ENCODE results near the gene CEP104. TPM values are rescaled to one million over a fixed set of nuclear protein-coding genes. Genes with fewer than 3 reads are reported as not detected.

CEP104 gene
- total and polyA plus RNA-seq, 11 donors, result 5.5 to 46.1 (median 33.0) TPM

DNA sequence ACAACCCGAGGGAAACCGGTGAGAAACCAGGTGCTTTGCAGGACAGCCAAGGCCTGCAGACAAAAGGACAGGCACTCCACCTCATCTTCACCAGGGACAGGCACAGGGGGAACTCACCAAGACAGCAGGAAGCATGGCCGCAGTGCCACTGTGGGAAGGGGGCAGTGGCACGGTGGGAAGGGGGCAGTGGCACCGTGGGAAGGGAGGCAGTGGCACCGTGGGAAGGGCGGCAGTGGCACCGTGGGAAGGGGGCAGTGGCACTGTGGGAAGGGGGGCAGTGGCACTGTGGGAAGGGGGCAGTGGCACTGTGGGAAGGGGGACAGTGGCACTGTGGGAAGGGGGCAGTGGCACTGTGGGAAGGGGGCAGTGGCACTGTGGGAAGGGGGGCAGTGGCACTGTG, 32.4 kb downstream of the CEP104 start:
- H3K4me3 ChIP-seq, result no peak overlapping the region
- ATAC-seq, result no peak
- intact Hi-C loops (cut with DNase I), result no loop called here
- H3K27ac ChIP-seq, result no peak overlapping the region
- 78 to 97% (median 88%) methylated on average over 7 to 8 of the region's 8 CpGs for WGBS, 4 donors
- H3K4me1 ChIP-seq, result no peaks in the 10 kb centered on the region
- no peak for DNase-seq
- H3K9me3 ChIP-seq, result no peaks in the 10 kb centered on the region
- TF ChIP-seq POLR2A (IDR thresholded peaks at IDR 0.05), result no peak
- TF ChIP-seq, protein P1, sequence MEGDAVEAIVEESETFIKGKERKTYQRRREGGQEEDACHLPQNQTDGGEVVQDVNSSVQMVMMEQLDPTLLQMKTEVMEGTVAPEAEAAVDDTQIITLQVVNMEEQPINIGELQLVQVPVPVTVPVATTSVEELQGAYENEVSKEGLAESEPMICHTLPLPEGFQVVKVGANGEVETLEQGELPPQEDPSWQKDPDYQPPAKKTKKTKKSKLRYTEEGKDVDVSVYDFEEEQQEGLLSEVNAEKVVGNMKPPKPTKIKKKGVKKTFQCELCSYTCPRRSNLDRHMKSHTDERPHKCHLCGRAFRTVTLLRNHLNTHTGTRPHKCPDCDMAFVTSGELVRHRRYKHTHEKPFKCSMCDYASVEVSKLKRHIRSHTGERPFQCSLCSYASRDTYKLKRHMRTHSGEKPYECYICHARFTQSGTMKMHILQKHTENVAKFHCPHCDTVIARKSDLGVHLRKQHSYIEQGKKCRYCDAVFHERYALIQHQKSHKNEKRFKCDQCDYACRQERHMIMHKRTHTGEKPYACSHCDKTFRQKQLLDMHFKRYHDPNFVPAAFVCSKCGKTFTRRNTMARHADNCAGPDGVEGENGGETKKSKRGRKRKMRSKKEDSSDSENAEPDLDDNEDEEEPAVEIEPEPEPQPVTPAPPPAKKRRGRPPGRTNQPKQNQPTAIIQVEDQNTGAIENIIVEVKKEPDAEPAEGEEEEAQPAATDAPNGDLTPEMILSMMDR (IDR thresholded peaks at IDR 0.05), result no peak
- no peaks in the 10 kb centered on the region for H3K27me3 ChIP-seq
- H3K36me3 ChIP-seq, result peaks cover 0 to 98% (median 92%) of the 10 kb centered on the region in 9 donors

DNA sequence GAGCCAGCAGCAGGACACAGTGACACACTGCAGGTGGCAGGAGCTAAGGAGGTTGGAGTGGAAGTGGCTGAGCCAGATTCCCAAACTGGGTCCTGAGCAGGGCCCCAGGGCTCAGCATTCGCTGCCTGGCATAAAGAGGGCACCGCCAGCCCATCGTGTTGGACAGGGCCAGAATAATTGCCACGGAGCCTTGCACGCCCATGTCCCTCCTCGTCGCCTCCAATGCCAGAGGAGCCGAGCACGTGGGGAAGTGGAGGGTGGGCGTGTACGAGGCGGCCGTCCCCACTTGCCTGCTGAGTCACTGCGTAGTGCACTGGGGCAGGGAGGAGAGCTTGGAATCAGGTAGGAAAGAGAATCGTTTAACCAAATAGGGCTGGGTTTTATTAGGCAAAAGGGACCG, 34.6 kb downstream of the CEP104 start:
- no peak overlapping the region for H3K27ac ChIP-seq
- no peaks in the 10 kb centered on the region for H3K9me3 ChIP-seq
- DNase-seq (no peak), ATAC-seq (no peak)
- no peak for TF ChIP-seq POLR2A (IDR thresholded peaks at IDR 0.05)
- TF ChIP-seq, protein P1 (IDR thresholded peaks at IDR 0.05), result no peak
- intact Hi-C loops (cut with DNase I), result no loop called here
- no peak overlapping the region for H3K4me3 ChIP-seq
- 88 to 94% (median 90%) methylated on average over 16 of the region's 16 CpGs for WGBS, 4 donors
- H3K27me3 ChIP-seq, result no peaks in the 10 kb centered on the region
- H3K36me3 ChIP-seq, result peaks cover 0 to 85% (median 82%) of the 10 kb centered on the region in 9 donors
- H3K4me1 ChIP-seq, result no peaks in the 10 kb centered on the region

DNA sequence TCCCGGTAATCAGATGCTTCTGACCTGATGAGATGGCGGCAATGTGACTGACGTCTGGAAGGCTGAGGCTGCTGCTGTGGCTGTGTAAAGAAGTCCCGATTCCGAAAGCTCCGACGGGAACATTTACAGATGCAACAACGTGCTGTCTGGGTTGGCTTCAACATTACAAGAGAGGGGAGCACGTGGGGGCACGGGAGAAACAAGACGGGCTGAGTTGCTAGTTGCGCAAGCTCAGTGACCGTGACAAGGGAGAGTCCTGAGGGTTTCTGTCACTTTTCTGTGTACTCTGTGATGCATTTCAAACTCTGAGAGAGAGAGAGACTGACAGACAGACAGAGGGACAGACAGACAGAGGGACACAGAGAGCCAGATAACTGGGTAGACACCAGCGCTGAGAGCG, 35.1 kb downstream of the CEP104 start:
- Histone ChIP-seq H3K27me3 (no peaks in the 10 kb centered on the region), H3K4me1 (no peaks in the 10 kb centered on the region), H3K4me3 (no peak overlapping the region), H3K27ac (no peak overlapping the region), H3K9me3 (no peaks in the 10 kb centered on the region), H3K36me3 (peaks cover 0 to 80% (median 77%) of the 10 kb centered on the region in 9 donors)
- intact Hi-C loops (cut with DNase I), result no loop called here
- no peak for DNase-seq
- no peak for TF ChIP-seq POLR2A (IDR thresholded peaks at IDR 0.05)
- no peak for ATAC-seq
- 88 to 93% (median 89%) methylated on average over 15 of the region's 15 CpGs for WGBS, 4 donors

- WGBS, 4 donors, result 77 to 89% (median 82%) methylated on average over 13 of the region's 13 CpGs
- no peak for DNase-seq
- no peak for TF ChIP-seq POLR2A (IDR thresholded peaks at IDR 0.05)
- TF ChIP-seq, protein P1 (IDR thresholded peaks at IDR 0.05), result no peak
- Histone ChIP-seq H3K9me3 (no peaks in the 10 kb centered on the region), H3K36me3 (peaks cover 0 to 78% (median 73%) of the 10 kb centered on the region in 9 donors), H3K27me3 (no peaks in the 10 kb centered on the region), H3K27ac (no peak overlapping the region), H3K4me3 (no peak overlapping the region), H3K4me1 (no peaks in the 10 kb centered on the region)
- intact Hi-C loops (cut with DNase I), result no loop called here
- no peak for ATAC-seq
Observed at GRCh38 chr1:3821447-3821846, 35.6 kb downstream of the CEP104 start.

DNA sequence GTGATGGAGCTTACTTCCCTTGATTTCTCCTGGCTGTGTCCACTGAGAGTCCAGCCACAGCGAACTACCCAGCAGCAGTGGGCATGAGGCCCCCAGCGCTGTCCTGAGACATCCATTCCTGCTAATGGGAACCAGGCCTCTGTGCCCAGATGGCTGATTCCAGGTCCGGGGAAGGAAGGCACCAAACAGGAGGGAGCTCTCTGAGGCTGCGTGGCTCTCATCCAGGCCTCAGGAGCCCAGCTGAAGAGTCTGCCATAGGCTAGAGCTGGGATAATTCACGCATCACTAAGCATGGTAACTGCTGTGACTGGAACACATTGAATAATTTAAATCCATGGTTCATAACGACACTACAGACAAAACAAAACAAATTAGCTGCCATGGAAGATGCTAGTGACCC, 36.0 kb downstream of the CEP104 start:
- no peaks in the 10 kb centered on the region for H3K4me1 ChIP-seq
- ATAC-seq (no peak), DNase-seq (no peak)
- WGBS, 4 donors, result 87 to 94% (median 92%) methylated on average over 6 of the region's 6 CpGs
- no peaks in the 10 kb centered on the region for H3K9me3 ChIP-seq
- H3K27me3 ChIP-seq, result no peaks in the 10 kb centered on the region
- no peak overlapping the region for H3K4me3 ChIP-seq
- TF ChIP-seq POLR2A (IDR thresholded peaks at IDR 0.05), result no peak
- TF ChIP-seq, protein P1 (IDR thresholded peaks at IDR 0.05), result no peak
- intact Hi-C loops (cut with DNase I), result no loop called here
- peaks cover 0 to 78% (median 72%) of the 10 kb centered on the region in 9 donors for H3K36me3 ChIP-seq
- no peak overlapping the region for H3K27ac ChIP-seq

Measured in heart left ventricle (tissue), 16 donors.